Measurements from ENCODE around the gene GPR85. TPM values are rescaled to one million over a fixed set of nuclear protein-coding genes. Genes with fewer than 3 reads are reported as not detected.
"Not testable (repeated sequence)": the region's sequence is repeated elsewhere in the genome, so short reads cannot be mapped to it uniquely, and the experiment has no call there.

The GPR85 gene, protein sequence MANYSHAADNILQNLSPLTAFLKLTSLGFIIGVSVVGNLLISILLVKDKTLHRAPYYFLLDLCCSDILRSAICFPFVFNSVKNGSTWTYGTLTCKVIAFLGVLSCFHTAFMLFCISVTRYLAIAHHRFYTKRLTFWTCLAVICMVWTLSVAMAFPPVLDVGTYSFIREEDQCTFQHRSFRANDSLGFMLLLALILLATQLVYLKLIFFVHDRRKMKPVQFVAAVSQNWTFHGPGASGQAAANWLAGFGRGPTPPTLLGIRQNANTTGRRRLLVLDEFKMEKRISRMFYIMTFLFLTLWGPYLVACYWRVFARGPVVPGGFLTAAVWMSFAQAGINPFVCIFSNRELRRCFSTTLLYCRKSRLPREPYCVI
- 1 to 10 TPM in 1 of 2 donors, under 1 TPM in 1; 0.24 to 1.2 TPM for total RNA-seq
- long read RNA-seq, donor 1, result 0 reads
- long read RNA-seq, donor 2, result 0 reads

DNA sequence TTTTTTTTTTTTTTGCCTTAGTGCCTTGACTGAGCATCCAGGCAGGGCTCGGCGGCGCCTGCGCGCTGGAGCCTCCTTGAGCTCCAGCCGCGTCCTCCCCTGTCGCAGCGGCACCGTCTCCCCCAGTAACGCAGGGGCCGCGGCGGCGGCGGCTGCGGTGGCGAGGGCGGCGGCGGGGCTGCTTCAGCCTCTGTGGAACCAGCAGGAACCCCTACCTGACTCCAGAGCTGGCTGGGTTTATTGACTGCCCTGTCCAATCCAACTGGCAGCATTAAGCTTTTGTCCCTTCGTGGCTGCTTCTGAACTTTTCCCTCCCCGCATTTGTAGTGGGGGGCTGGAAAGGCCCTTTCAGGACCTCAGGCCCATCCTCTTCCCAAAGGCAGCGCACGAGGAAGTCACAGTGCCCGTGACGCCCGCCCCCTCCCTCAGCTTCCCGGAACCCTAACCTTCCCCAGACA, at the start of gene GPR85:
Gene GPR85 (minus strand): TSS at position 397 of the 458 bp plus-strand sequence. CDS start 2,106 bp downstream, outside the sequence.
- intact Hi-C loops (cut with DNase I), result no loop called here
- DNase-seq (ENCODE audit: low spot score), result peak; percentile 82

DNA sequence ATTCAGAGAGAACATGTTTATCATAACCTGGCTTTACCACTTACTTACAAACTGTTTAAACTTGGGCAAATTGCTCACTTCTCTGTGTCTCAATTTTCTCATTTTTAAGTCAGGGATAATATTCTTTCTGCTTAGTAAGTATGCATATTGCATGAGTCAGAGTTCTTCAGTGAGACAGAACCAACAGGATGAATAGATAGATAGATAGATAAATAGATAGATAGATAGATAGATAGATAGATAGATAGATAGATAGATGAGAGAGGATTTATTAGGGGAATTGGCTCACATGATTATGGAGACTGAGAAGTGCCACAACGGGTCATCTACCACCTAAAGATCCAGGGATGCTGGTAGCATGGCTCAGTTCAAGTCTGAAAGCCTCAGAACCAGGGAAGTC, 47.4 kb upstream of the GPR85 start:
- intact Hi-C loops (cut with DNase I), result no loop called here
- no peak for DNase-seq (ENCODE audit: low spot score)

DNA sequence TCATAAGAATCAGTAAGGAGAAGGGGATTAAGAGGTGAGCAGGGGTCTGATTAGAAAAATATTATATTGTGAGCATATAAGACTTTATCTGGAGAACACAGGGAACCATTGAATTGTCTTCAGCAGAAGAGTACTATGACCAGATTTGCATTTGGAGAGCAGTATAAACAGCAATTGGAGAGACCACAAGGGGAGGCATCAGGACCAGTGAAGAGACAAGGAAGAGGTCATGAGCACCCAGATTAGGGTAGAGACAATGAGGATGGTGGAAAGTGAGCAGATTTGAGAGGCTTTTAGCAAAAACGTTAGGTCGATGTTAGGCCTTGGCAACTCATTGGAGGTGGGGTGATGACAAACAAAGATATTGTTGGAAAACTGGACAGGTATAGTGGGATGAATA, 44.7 kb upstream of the GPR85 start:
- intact Hi-C loops (cut with DNase I), result no loop called here
- no peak for DNase-seq (ENCODE audit: low spot score)

DNA sequence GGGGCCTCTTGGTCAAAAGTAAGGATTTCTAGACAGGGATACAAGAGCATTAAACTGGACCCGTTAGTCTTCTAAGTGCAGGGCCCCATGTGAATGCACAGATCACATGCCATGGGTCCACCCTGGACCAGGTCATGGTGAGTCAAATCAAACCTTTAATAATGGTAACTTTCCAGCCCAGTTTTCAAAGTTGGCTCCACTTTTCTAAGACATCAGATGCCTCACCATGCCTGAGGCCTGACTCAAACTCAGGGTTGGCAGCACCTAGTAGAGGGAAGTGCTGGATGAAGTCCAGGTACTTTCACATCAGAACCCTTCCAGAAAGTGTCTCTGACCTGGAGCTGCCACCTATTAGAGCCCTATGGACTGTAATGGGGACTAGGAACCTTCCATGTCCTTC, 41.4 kb upstream of the GPR85 start:
- no peak for DNase-seq (ENCODE audit: low spot score)
- intact Hi-C loops (cut with DNase I), result no loop called here

DNA sequence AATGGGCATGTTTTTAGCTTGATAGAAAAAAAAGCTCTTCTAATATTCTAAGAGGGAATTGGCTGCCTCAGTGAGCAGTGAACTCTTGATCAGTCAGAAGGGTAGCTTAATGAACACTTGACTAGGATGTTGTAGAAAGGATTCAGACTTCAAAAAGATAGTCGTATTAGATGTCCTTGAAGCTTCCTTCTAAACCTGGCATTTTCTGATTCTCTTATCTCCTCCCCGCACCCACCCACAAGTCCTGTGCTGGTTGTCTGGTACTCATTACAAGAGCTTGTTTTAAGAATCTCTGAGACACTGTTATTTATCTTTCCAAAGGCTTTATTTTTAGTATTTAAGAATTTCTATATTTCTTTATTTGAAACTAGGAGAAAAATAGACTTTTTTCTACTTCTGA, 39.1 kb upstream of the GPR85 start:
- intact Hi-C loops (cut with DNase I), result no loop called here

DNA sequence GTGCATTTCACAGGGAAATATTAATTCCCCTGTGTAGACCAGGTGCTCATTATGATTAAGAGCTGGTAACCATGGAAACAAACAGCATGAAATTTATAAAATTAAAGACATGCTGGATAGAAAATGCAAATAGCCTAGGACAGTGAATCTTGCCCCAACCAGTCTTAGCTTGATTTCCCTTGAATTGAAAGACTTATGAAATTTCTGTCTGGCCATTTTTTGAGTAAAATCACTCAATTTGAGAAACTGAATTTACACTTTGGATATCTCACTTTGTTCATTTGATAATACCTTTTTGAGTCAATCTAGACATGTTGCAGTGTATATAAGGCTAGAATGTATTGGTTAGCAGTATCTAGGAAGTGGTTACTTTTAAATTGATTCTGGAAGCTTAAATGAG, 36.1 kb upstream of the GPR85 start:
- no peak for DNase-seq (ENCODE audit: low spot score)
- intact Hi-C loops (cut with DNase I), result no loop called here

More for the DNA sequence above, 39.1 kb upstream of the GPR85 start:
- no peak for DNase-seq (ENCODE audit: low spot score)

DNA sequence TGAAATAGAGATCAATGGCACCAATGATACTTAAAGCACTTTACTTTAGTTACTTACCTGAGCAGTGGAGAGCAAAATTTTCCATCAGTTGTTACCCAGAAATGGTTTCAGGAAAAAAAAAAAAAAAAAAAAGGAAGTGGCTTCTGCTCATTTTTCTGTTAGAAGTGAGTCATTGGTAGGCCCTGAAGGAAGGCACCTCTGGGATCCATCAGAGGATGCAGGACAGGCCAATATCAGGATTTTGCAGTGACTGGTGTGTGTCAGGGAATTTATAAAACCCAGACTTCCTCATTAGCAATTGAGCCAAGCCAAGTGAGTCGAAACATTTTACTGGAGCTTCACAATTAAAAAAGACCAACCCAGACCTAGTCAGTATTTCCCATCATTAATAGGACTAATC, 34.0 kb upstream of the GPR85 start:
- intact Hi-C loops (cut with DNase I), result no loop called here
- no peak for DNase-seq (ENCODE audit: low spot score)

DNA sequence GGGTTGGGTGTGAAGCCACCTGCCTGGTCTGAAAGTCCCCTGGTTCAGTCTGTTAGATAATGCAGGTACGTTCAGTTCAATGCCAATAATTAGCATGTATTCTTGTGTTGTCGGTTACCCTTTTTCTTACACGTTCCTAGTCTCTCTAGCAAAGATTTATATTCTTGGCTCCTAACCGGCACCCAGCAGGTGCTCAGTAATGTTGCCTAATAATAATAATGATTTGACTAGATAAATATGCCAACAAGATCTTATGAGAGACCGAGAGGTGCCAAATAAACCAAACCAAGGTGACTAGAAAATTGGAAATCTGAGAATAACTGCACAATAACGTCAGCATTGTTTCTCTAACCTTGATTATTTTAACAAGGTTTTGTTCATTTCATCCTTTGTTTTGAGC, 32.8 kb upstream of the GPR85 start:
- DNase-seq (ENCODE audit: low spot score), result no peak
- intact Hi-C loops (cut with DNase I), result no loop called here

DNA sequence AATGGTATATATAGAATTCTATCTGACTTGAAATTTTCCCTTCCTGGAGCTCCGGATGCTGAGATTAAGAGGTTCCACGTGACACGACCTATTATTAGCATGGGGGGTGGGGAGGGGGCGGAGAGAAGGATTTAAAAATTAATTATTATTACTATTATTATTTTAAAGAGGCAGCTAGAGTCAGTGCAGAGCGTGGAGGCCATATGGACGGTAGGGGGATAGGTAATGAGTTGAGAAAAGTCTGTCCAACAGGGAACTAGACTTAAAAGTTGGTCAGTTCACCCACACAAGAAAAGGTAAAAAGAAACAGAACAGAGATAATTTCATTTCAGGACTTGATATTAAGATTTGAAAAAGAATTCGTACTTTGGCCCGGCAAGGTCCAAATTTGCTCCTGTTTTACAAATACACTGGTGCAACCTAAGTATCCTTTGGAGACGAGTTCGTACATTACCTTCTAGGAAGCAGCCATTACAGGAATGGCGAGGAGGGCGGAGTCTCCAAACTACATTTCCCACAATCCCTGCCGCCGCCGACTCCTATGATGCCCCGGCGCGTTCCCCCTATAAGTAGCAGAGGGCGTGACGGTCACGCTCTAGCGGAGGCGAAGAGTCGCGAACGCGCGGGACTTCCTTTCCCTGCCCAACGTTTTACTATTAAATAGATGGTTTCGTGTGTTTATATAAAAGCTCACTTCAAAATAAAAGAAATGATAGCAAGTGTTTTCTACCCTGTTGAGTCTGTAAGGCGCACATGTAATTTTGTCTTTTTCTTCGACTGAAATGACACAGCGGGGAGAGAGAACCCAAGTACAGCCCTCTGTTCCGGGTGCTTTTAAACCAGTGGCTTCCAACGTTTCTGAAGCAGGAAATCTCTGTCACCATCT, 31.7 kb upstream of the GPR85 start, which contains the start of gene SMIM30:
Gene SMIM30 (minus strand): TSS at position 481 of the 886 bp plus-strand sequence. CDS start 976 bp downstream, outside the sequence.
- intact Hi-C loops (cut with DNase I), result no loop called here
- peak; percentile 97 for DNase-seq (ENCODE audit: low spot score)

DNA sequence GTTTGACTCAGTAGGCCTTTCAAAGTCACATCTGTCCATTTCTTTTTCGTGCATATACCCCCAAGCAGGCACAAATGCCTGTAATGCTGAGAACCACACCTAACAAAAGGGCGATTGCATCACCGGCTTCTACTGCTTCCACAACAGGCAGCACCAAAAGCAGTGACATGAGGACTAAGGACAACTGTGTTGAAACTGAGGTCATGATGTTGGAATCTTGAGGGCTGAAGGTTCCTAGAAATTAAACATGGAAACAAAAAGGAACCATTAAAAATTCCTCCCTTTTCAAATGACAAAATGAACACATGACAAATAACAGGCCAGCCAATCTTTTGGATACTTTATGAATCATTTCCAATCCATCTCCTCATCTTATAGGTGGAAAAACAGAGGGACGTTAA, 30.7 kb upstream of the GPR85 start:
- DNase-seq (ENCODE audit: low spot score); intact Hi-C loops (cut with DNase I): not testable (repeated sequence)

DNA sequence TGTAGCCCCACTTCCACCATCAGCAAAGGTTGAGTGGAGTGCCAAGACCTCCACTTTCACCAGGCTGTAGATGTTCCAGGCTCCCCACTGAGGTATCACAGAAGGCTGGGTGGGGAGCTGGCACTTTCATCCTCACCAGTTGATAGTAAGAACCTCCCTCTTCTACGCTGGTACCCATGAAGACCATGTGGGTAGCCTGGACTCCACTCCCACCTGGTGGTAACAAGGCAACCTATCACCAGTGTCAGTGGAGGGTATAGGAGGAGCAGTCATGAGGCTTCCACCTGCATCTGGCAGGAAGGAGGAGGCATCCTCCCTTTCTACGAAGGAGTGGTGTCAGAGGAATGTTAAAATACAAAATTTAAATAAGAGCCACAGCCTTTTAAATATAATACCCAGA, 27.3 kb upstream of the GPR85 start:
- intact Hi-C loops (cut with DNase I), result no loop called here
- DNase-seq (ENCODE audit: low spot score), result no peak

DNA sequence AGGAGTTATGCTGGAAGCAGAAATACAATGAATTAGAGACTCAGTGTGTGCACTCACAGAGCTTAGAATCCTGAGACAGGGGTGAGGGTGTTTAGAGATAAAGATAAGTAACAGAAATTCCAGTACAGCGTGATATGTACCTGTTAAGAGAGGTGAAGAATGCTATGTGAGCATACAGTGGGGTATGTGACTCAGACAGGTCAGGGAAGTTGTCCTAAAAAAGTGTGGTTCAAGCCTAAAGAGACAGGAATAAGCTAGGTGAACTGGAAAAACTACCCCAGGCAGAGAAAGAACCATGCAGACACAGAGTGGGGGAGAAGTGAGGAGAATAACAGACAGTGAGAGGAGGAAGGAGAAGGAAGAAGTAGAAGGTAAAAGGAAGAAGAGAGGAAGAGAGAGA, 23.1 kb upstream of the GPR85 start:
- intact Hi-C loops (cut with DNase I), result no loop called here

DNA sequence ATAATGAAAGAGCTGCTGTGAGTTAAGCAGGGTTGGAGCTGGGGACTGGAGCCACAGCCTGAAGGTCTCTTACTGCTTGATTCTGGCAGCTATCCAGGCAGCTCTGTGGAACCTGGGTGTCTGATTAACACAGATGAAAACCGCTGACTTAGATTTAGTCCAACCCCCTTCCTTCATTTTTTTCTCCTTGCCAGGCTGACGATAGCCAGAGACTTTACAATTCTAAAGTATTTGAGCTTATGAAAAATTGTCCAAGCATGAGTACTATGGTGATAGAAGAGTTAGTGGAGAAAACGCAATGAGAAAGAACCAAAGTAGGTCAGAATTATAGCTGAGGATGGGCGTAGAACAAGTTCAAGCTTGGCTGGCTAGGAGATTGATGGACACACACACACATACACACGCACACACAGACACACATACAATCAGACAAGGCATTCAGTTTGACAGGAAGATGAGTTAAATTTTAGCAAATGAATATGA, 13.5 kb upstream of the GPR85 start:
- no peak for DNase-seq (ENCODE audit: low spot score)
- intact Hi-C loops (cut with DNase I), result no loop called here

More for the DNA sequence above, 23.1 kb upstream of the GPR85 start:
- DNase-seq (ENCODE audit: low spot score), result no peak

DNA sequence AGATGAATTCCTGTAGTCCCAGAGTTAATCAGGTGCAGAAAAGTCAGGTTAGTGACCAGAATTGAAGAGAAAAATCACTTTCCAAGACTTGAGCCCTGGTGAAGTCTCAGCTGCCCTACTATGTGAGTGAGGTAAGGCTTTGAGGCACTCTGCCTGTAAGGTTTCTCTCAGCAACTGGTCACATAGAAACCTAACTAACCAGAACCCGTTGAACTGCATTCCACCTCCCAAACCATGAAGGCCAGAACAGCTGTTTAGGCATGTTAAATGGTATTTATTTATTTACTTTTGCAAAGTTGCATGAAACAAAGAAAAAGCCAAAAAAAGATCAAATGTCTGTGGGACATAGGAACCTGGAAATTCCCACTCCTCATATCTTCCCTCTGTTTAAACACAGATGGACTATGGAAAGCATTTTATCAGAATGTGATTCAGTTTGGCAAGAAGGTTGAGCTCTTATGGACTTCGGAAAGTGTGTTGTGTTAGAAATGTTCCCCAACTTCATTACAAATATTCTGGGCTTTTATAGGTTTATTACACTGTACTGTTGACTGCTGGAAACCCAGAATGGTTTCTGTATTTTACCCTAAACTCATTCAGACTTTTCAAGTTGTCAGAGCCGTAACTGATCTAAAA, 12.8 kb upstream of the GPR85 start:
- no peak for DNase-seq (ENCODE audit: low spot score)
- intact Hi-C loops (cut with DNase I), result no loop called here

DNA sequence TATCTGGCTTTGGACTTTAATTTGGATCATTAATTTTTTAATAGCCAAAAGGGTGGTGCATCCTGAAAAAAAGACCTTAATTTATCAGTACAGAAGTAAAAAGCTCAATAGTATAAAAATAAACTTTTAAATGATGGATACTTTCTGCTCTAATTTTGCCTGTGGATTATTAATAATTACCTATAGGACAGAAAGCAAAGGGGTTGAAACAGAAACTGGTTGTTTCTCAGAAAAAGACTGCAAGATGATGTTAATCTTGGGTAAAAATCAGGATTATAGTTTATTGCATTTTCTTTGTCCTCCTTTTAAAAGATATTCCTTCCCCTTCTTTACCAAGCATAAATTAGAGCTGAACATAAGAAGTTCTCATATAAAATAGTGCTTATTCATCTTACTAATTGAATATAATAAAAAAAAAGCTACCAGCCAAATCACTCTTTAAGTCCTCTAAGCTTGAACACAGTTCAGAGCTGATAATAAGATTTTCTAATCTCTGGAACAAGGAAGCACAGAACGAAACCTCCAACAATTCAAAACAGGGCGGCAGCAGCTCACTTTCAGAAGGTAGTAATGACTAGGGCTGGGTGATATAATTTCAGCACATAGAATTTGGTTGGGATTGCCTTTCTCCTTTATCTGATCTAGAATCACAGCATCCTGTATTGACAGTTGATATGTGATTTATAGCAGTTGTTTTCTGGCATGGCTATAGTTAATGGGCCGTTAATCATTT, 8.1 kb upstream of the GPR85 start:
- no peak for DNase-seq (ENCODE audit: low spot score)
- intact Hi-C loops (cut with DNase I), result no loop called here

DNA sequence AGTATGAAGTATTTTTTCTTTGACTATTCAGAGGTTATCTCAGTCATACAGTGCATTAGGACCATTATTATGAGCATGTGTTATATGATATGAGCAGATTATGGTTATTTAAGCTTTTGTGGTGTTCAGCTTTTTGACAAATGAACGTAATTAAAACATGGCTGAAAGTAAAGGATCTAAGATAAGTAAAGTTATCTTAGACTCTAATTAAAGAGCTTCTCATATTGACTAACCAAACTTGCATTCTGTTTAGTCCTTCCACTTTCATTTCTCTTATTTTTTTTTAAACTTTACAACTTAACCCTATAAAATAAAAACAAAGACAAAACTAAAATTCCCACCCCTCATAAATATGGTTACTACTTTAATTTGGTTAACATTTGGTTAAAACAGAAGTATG, 6.9 kb upstream of the GPR85 start:
- intact Hi-C loops (cut with DNase I), result no loop called here

DNA sequence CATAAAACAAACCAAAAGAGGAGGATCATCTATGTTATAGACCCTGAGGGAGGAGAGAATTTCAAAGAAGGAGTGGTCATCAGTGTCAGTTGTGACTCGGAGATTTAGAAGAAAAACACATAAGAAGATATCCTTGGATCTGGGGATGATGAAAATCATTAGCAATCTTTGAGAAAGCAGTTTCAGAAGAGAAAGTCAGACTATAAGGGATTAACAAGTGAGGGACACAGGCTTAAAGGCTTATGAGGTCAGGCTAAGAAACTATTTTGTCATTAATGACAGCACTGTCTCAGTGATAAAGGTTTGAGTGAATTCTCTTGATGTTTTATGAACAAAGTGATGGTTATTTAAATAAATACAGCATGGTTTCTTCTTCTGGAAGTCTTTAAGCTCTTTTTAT, 6.1 kb upstream of the GPR85 start:
- no peak for DNase-seq (ENCODE audit: low spot score)

More for the DNA sequence above, 6.9 kb upstream of the GPR85 start:
- no peak for DNase-seq (ENCODE audit: low spot score)

DNA sequence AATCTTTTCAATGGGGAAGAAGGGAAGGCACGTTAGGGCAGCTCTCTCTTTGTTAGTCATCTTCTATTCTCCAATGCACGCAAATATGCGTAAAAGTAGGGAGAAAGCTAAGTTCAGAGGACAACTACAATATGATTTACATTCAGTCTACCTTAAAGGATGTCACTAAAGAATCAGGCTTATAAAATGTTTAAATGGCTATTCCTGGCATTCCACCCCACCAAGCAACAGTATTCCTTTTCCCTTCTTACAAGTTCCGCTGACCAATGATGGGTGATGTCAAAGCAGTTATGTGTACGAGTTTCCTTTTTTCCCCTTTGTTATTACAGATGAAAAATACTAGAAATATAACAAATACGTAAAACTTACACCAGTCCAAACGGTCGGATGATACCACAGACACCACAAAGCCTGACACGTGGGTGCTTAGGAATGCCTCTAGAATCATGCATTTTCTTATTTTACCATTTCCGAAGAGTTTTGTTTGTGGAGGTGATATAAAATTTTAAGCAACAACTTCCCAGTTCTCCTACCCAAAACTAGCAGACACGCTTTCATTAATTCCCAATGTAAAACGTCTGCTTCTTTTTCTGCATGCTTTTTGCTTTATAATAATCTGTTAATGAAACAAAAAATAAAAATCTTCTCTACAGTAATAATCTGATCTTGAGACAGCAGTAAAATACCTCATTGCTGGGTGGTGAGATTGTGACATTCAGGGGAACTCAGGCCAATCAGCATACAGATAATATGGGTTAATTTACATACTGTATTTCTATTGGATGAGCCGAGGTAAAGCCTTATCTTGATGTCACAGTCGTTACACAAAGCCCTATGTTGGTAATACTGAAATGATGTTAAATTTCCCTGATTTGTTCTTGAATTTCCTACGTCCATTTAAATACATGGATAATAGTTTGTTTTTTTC, 708 bp upstream of the GPR85 start:
- intact Hi-C loops (cut with DNase I), result no loop called here
- no peak for DNase-seq (ENCODE audit: low spot score)

More for the DNA sequence above, 6.1 kb upstream of the GPR85 start:
- intact Hi-C loops (cut with DNase I), result no loop called here
